Endothelial cell of umbilical vein (primary cell): Measurements from ENCODE around the gene ERRFI1. TPM values are rescaled to one million over a fixed set of nuclear protein-coding genes. Genes with fewer than 3 reads are reported as not detected.

Experiments used
- BruUV-seq: library from RNA; stranded (reverse); fragments of 400-500 nt; replicated peaks from 2 replicates; lab custom pipeline; 2021; lab: Mats Ljungman, UMichigan
- CTCF ChIA-PET: fragments of 300-600, 350-600 bp; sonication (Branson Sonifier 250); formaldehyde crosslinking; loops from one replicate; lab custom pipeline; 2021; ENCODE audit warnings: antibody characterized with exemption, inconsistent platforms; lab: Charles Lee
- POLR2A ChIA-PET: fragments of 300-600, 350-600 bp; sonication (Branson Sonifier 250); formaldehyde crosslinking; loops from one replicate; lab custom pipeline; 2021; ENCODE audit warnings: antibody characterized with exemption, inconsistent platforms; lab: Charles Lee
- DNase-seq: peaks from one replicate; pipeline ENCODE4 v3.0.0-alpha.2; 2011; ENCODE audit warnings: low read depth, low spot score
- FAIRE-seq: peaks from 2 replicates; lab custom pipeline; 2011; peaks lifted over from hg19 to GRCh38; lab: Jason Lieb, UNC
- H2AFZ ChIP-seq: 2 replicates; pipeline ENCODE4 v1.6.0; 2012; ENCODE audit warnings: low read depth, low read length, control low read depth, inconsistent platforms
- H3K27ac ChIP-seq: 2 replicates; pipeline ENCODE4 v1.5.1; 2011; ENCODE audit warnings: low read depth, mild to moderate bottlenecking, control low read depth, low read length, moderate library complexity; ENCODE audit not compliant: insufficient read depth
- H3K27me3 ChIP-seq, 2 experiments: 2 replicates each; pipeline versions ENCODE4 v1.6.0 to v1.6.1; 2011; ENCODE audit warnings: low read length in 2 of 2, mixed read lengths in 1 of 2; ENCODE audit not compliant: control insufficient read depth in 2 of 2, insufficient read depth in 2 of 2
- H3K36me3 ChIP-seq, 2 experiments: 2 replicates in 1 of 2; 3 replicates in 1 of 2; pipeline ENCODE4 v1.5.1; 2011; ENCODE audit warnings: low read length in 2 of 2, mild to moderate bottlenecking in 1 of 2, moderate library complexity in 1 of 2; ENCODE audit not compliant: control insufficient read depth in 2 of 2, insufficient read depth in 2 of 2; ENCODE audit errors: extremely low read depth in 1 of 2
- H3K4me1 ChIP-seq: 3 replicates; pipeline ENCODE4 v1.5.1; 2011; ENCODE audit warnings: mild to moderate bottlenecking, low read length; ENCODE audit not compliant: control insufficient read depth, insufficient read depth; ENCODE audit errors: extremely low read depth
- H3K4me2 ChIP-seq: 2 replicates; pipeline ENCODE4 v1.6.1; 2011; ENCODE audit warnings: low read length, control low read depth, mixed read lengths; ENCODE audit not compliant: insufficient read depth
- H3K4me3 ChIP-seq, 3 experiments: fragments of 200-600 bp in 1 of 3; sonication (generic), shearing (Covaris generic) in 1 of 3; replicated peaks in 1 of 3; 2 replicates each; pipeline ENCODE4 v1.5.1; 2011 to 2016; ENCODE audit warnings: control low read depth in 3 of 3, low read length in 3 of 3, mild to moderate bottlenecking in 2 of 3, inconsistent platforms in 1 of 3, low read depth in 1 of 3, moderate library complexity in 1 of 3; ENCODE audit not compliant: insufficient read depth in 1 of 3
- H3K79me2 ChIP-seq: 2 replicates; pipeline ENCODE4 v1.6.0; 2012; ENCODE audit warnings: low read length, inconsistent platforms; ENCODE audit not compliant: control insufficient read depth, insufficient read depth
- H3K9ac ChIP-seq: replicated peaks from 2 replicates; pipeline ENCODE3; 2011; ENCODE audit warnings: low read length, control low read depth; ENCODE audit not compliant: insufficient read depth; ENCODE audit errors: extremely low read depth
- H3K9me1 ChIP-seq: replicated peaks from 3 replicates; pipeline ENCODE4 v1.6.0; 2011; ENCODE audit warnings: mild to moderate bottlenecking, low read length; ENCODE audit not compliant: control insufficient read depth, insufficient read depth; ENCODE audit errors: extremely low read depth
- H3K9me3 ChIP-seq: replicated peaks from 2 replicates; pipeline ENCODE4 v1.5.1; 2012; ENCODE audit warnings: low read length, inconsistent platforms; ENCODE audit not compliant: control insufficient read depth, insufficient read depth
- H4K20me1 ChIP-seq: replicated peaks from 2 replicates; pipeline ENCODE3; 2011; ENCODE audit warnings: mild to moderate bottlenecking, low read length; ENCODE audit not compliant: control insufficient read depth, insufficient read depth; ENCODE audit errors: extremely low read depth
- EZH2 ChIP-seq: IDR thresholded peaks from 2 replicates; pipeline ENCODE4 v1.6.1; 2012; ENCODE audit warnings: borderline replicate concordance, low read depth, mild to moderate bottlenecking, moderate library complexity, low read length, inconsistent platforms; ENCODE audit not compliant: severe bottlenecking
- FOS ChIP-seq: IDR thresholded peaks from 2 replicates; pipeline ENCODE4 v1.6.1; 2011; ENCODE audit warnings: mild to moderate bottlenecking, low read length, moderate library complexity, borderline replicate concordance; ENCODE audit not compliant: insufficient read depth
- GATA2 ChIP-seq: IDR thresholded peaks from 2 replicates; pipeline ENCODE4 v1.7.0; 2011; ENCODE audit warnings: low read depth, mild to moderate bottlenecking, moderate library complexity, mixed read lengths, low read length; ENCODE audit not compliant: insufficient read length, insufficient read depth
- JUN ChIP-seq: IDR thresholded peaks from 2 replicates; pipeline ENCODE4 v1.6.1; 2011; ENCODE audit warnings: borderline replicate concordance, low read depth; ENCODE audit not compliant: insufficient read length, insufficient read depth
- MYC ChIP-seq: IDR thresholded peaks from one replicate; pipeline ENCODE4 v1.6.1; 2011; ENCODE audit warnings: mild to moderate bottlenecking, low read depth, low read length
- POLR2A ChIP-seq: IDR thresholded peaks from 2 replicates; pipeline ENCODE4 v1.6.1; 2012; ENCODE audit warnings: low read depth, mild to moderate bottlenecking, control low read depth, low read length
- POLR2AphosphoS5 ChIP-seq: IDR thresholded peaks from 2 replicates; pipeline ENCODE4 v1.6.1; 2012; ENCODE audit warnings: low read depth, mild to moderate bottlenecking, control low read depth, low read length, moderate library complexity; ENCODE audit not compliant: insufficient read depth
- dilution Hi-C: fragments of 300-500 bp; cut with MboI; formaldehyde crosslinking; loops from one replicate; pipeline ENCODE4 v1.15.0; 2019; ENCODE audit warnings: low sequenced_read_pairs; ENCODE audit not compliant: extremely low pct_ligation_motif_present
- intact Hi-C: fragments of 100-400 bp; cut with micrococcal nuclease; formaldehyde crosslinking; loops from one replicate; pipeline ENCODE4 v1.10.0; 2022
- polyA plus RNA-seq, 4 experiments: library from polyadenylated mRNA; depleted of rRNA in 3 of 4; stranded (reverse) in 3 of 4; unstranded in 1 of 4; fragments of >200 nt; gene quantifications; 2 replicates each; pipeline versions ENCODE4 v1.2.1 to v1.2.3, GENCODE V29; 2011 to 2012; ENCODE audit warnings: missing spikeins in 1 of 4
- total RNA-seq: library from RNA; stranded (reverse); gene quantifications from 2 replicates; pipeline ENCODE4 v1.2.3, GENCODE V29; 2021
- TF ChIP-seq, protein P1 (sequence below): IDR thresholded peaks from 2 replicates; pipeline ENCODE4 v1.6.1; 2011; ENCODE audit not compliant: insufficient read depth, insufficient read length
- TF ChIP-seq, protein P2 (sequence below), 2 donors: IDR thresholded peaks; 1 replicate in 1 of 2; 2 replicates in 1 of 2; pipeline ENCODE4 v1.5.1; 2011; ENCODE audit warnings: low read length in 2 of 2, mild to moderate bottlenecking in 2 of 2, moderate library complexity in 2 of 2, control low read depth in 1 of 2, inconsistent platforms in 1 of 2, low read depth in 1 of 2; ENCODE audit not compliant: insufficient read depth in 1 of 2; ENCODE audit errors: extremely low read depth in 1 of 2

The ERRFI1 gene
- total and polyA plus RNA-seq, 2 donors (not counting 3 experiments of a cell fraction or from before 2014, with no cell fraction given), result 28.1 to 32.0 TPM

GRCh38 chr1:7984811-7985210 is 41.3 kb downstream of the ERRFI1 start:
- CTCF ChIA-PET, result interaction anchor here (1.6 to 11.5 kb wide), 6 partner anchors 10 to 365 kb away, joined by 3 to 147 read pairs (median 22); partner anchors contain the start of gene SLC45A1
- no peak for DNase-seq
- H3K79me2 ChIP-seq, result no peaks in the 10 kb centered on the region
- no peaks in the 10 kb centered on the region for H3K9me3 ChIP-seq
- no peak overlapping the region for H3K4me3 ChIP-seq
- no TSS peak for BruUV-seq
- POLR2A ChIA-PET, result no interaction called here
- H4K20me1 ChIP-seq, result no peaks in the 10 kb centered on the region
- FAIRE-seq, result no peak
- no peaks in the 10 kb centered on the region for H3K27me3 ChIP-seq
- H3K9me1 ChIP-seq, result no peaks in the 10 kb centered on the region
- H2AFZ ChIP-seq, result no peak overlapping the region
- H3K36me3 ChIP-seq, result peaks cover 16 to 32% of the 10 kb centered on the region in 2 experiments
- dilution Hi-C loops, result no loop called here
- H3K9ac ChIP-seq, result no peak overlapping the region
- intact Hi-C loops, result no loop called here
- no peak overlapping the region for H3K4me2 ChIP-seq
- no peak for TF ChIP-seq FOS
- TF ChIP-seq, protein P1, sequence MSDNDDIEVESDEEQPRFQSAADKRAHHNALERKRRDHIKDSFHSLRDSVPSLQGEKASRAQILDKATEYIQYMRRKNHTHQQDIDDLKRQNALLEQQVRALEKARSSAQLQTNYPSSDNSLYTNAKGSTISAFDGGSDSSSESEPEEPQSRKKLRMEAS, result no peak
- no peak for TF ChIP-seq MYC
- no peak for TF ChIP-seq POLR2AphosphoS5
- no peak for TF ChIP-seq POLR2A
- no peak for TF ChIP-seq EZH2
- TF ChIP-seq GATA2, result no peak
- TF ChIP-seq, protein P2, sequence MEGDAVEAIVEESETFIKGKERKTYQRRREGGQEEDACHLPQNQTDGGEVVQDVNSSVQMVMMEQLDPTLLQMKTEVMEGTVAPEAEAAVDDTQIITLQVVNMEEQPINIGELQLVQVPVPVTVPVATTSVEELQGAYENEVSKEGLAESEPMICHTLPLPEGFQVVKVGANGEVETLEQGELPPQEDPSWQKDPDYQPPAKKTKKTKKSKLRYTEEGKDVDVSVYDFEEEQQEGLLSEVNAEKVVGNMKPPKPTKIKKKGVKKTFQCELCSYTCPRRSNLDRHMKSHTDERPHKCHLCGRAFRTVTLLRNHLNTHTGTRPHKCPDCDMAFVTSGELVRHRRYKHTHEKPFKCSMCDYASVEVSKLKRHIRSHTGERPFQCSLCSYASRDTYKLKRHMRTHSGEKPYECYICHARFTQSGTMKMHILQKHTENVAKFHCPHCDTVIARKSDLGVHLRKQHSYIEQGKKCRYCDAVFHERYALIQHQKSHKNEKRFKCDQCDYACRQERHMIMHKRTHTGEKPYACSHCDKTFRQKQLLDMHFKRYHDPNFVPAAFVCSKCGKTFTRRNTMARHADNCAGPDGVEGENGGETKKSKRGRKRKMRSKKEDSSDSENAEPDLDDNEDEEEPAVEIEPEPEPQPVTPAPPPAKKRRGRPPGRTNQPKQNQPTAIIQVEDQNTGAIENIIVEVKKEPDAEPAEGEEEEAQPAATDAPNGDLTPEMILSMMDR (IDR thresholded peaks at IDR 0.05; ENCODE audit: extremely low read depth in 1 of 2, insufficient read depth in 1 of 2, low read depth in 1 of 2, low read length in 2 of 2), result no peak
- TF ChIP-seq JUN, result no peak
- H3K4me1 ChIP-seq, result no peaks in the 10 kb centered on the region
- H3K27ac ChIP-seq, result no peak overlapping the region
